Measurements from ENCODE around the gene TTBK1.

GRCh38 chr6:43250992-43251373, 7.7 kb downstream of the TTBK1 start:
- TF ChIP-seq CTCF (IDR thresholded peaks at IDR 0.05) (no peak), POLR2A (IDR thresholded peaks at IDR 0.05) (no peak)
